ENCODE data around the gene ARSI. TPM values are rescaled to one million over a fixed set of nuclear protein-coding genes. Genes with fewer than 3 reads are reported as not detected.

Gene ARSI
- total RNA-seq, 2 donors from 2014 or later, result 2.4 to 2.7 TPM

GRCh38 chr5:150295172-150295634 lies 7.5 kb downstream of the ARSI start:
- Histone ChIP-seq H3K27me3 (ENCODE audit: control insufficient read depth, insufficient read depth, low read length, poor library complexity, severe bottlenecking) (peaks cover 31% of the 10 kb centered on the region), H3K4me1 (ENCODE audit: control insufficient read depth, insufficient read depth, low read length) (peaks cover 11% of the 10 kb centered on the region), H3K9ac (ENCODE audit: extremely low read depth, low read length, poor library complexity, severe bottlenecking) (no peak overlapping the region), H3K36me3 (ENCODE audit: control insufficient read depth, insufficient read depth, low read length) (no peaks in the 10 kb centered on the region), H3K4me3 (ENCODE audit: low read length) (no peak overlapping the region), H3K9me3 (ENCODE audit: control insufficient read depth, low read length) (no peaks in the 10 kb centered on the region), H3K27ac (ENCODE audit: low read depth, low read length) (no peak overlapping the region)
- H3K4me1 Mint-ChIP-seq, result peaks cover 20% of the 10 kb centered on the region
- H3K9me3 Mint-ChIP-seq, result no peaks in the 10 kb centered on the region
- WGBS, 2 experiments (ENCODE audit: insufficient coverage in 1 of 2, insufficient read length in 1 of 2), result 85 to 92% methylated on average over 9 to 10 of the region's 10 CpGs
- no peak for DNase-seq
- H3K36me3 Mint-ChIP-seq (ENCODE audit: low read depth), result peaks cover 2% of the 10 kb centered on the region
- H3K27me3 Mint-ChIP-seq (ENCODE audit: insufficient read depth), result peaks cover 70% of the 10 kb centered on the region
- no peak for TF ChIP-seq CTCF (conservative IDR thresholded peaks at IDR 0.05)
- no peak overlapping the region for H3K4me3 Mint-ChIP-seq
- H3K27ac Mint-ChIP-seq, result no peak overlapping the region

- peaks cover 31% of the 10 kb centered on the region for H3K27me3 ChIP-seq (ENCODE audit: control insufficient read depth, insufficient read depth, low read length, poor library complexity, severe bottlenecking)
- no peak overlapping the region for H3K4me3 ChIP-seq (ENCODE audit: low read length)
- no peak for DNase-seq
- peaks cover 11% of the 10 kb centered on the region for H3K4me1 ChIP-seq (ENCODE audit: control insufficient read depth, insufficient read depth, low read length)
- no peak overlapping the region for H3K9ac ChIP-seq (ENCODE audit: extremely low read depth, low read length, poor library complexity, severe bottlenecking)
- WGBS, 2 experiments (ENCODE audit: insufficient coverage in 1 of 2, insufficient read length in 1 of 2), result 94 to 100% methylated on average over 6 to 10 of the region's 10 CpGs
- H3K27ac ChIP-seq (ENCODE audit: low read depth, low read length), result no peak overlapping the region
- no peaks in the 10 kb centered on the region for H3K36me3 ChIP-seq (ENCODE audit: control insufficient read depth, insufficient read depth, low read length)
- peaks cover 14% of the 10 kb centered on the region for H3K4me1 Mint-ChIP-seq
- peaks cover 73% of the 10 kb centered on the region for H3K27me3 Mint-ChIP-seq (ENCODE audit: insufficient read depth)
- no peaks in the 10 kb centered on the region for H3K9me3 ChIP-seq (ENCODE audit: control insufficient read depth, low read length)
- peaks cover 2% of the 10 kb centered on the region for H3K36me3 Mint-ChIP-seq (ENCODE audit: low read depth)
- no peak for TF ChIP-seq CTCF (conservative IDR thresholded peaks at IDR 0.05)
- no peak overlapping the region for H3K27ac Mint-ChIP-seq
- H3K9me3 Mint-ChIP-seq, result no peaks in the 10 kb centered on the region
- no peak overlapping the region for H3K4me3 Mint-ChIP-seq
These were observed 8.1 kb downstream of the ARSI start for GRCh38 chr5:150294551-150295071.

- Mint-ChIP-seq H3K4me3 (no peak overlapping the region), H3K27ac (no peak overlapping the region), H3K36me3 (ENCODE audit: low read depth) (peaks cover 2% of the 10 kb centered on the region), H3K4me1 (peaks cover 3% of the 10 kb centered on the region), H3K27me3 (ENCODE audit: insufficient read depth) (peaks cover 78% of the 10 kb centered on the region), H3K9me3 (no peaks in the 10 kb centered on the region)
- DNase-seq, result peak; percentile 54
- H3K9ac ChIP-seq (ENCODE audit: extremely low read depth, low read length, poor library complexity, severe bottlenecking), result no peak overlapping the region
- 90 to 94% methylated on average over 12 to 18 of the region's 19 CpGs for WGBS, 2 experiments (ENCODE audit: insufficient coverage in 1 of 2, insufficient read length in 1 of 2)
- no peak overlapping the region for H3K27ac ChIP-seq (ENCODE audit: low read depth, low read length)
- TF ChIP-seq CTCF (conservative IDR thresholded peaks at IDR 0.05), result peak; percentile 15
- peaks cover 31% of the 10 kb centered on the region for H3K27me3 ChIP-seq (ENCODE audit: control insufficient read depth, insufficient read depth, low read length, poor library complexity, severe bottlenecking)
- H3K4me3 ChIP-seq (ENCODE audit: low read length), result no peak overlapping the region
- no peaks in the 10 kb centered on the region for H3K36me3 ChIP-seq (ENCODE audit: control insufficient read depth, insufficient read depth, low read length)
- H3K4me1 ChIP-seq (ENCODE audit: control insufficient read depth, insufficient read depth, low read length), result peaks cover 3% of the 10 kb centered on the region
- no peaks in the 10 kb centered on the region for H3K9me3 ChIP-seq (ENCODE audit: control insufficient read depth, low read length)
These were observed 9.4 kb downstream of the ARSI start for GRCh38 chr5:150293091-150293941.

All from endodermal cell (in vitro differentiated cells).